Hematopoietic multipotent progenitor cell treated with erythropoietin and hydrocortisone succinate and interleukin-3 and kit ligand, for 8 days (in vitro differentiated cells): ENCODE measurements around the gene HSD3B1.
"Not testable (repeated sequence)": the region's sequence is repeated elsewhere in the genome, so short reads cannot be mapped to it uniquely, and the experiment has no call there.

ENCODE experiments used
- DNase-seq: peaks from one replicate; pipeline ENCODE4 v3.0.0-alpha.2; 2015

Gene HSD3B1

GRCh38 chr1:119492763-119493162 is 14.2 kb upstream of the HSD3B1 start:
- no peak for DNase-seq

- no peak for DNase-seq
Observed at GRCh38 chr1:119504831-119505230, 2.2 kb upstream of the HSD3B1 start.

GRCh38 chr1:119510046-119510445 is 3.0 kb downstream of the HSD3B1 start:
- no peak for DNase-seq

GRCh38 chr1:119515221-119515620 is 8.2 kb downstream of the HSD3B1 start:
- no peak for DNase-seq

- DNase-seq: no peak
Observed at GRCh38 chr1:119516247-119516646, 9.2 kb downstream of the HSD3B1 start.

DNA sequence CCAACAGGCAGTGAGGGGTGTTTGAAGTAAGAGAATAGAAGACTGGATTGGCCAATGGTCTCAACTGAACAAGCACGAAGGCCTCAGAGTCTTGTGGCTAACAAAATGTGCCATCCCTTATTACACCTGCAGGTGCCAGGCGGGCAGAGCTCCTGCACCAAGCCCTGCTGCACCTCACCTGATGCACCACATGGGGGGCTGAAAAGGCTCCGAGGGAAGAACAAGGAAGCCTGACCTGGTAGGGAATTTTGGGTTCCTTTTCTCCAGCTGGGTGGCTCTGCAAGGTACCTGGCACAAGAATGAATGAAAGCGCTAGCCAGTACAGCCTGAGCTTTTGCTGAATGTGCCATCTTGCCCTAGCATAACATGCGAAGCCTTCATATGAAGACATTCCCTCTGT is 9.7 kb downstream of the HSD3B1 start:
- DNase-seq: no peak

DNA sequence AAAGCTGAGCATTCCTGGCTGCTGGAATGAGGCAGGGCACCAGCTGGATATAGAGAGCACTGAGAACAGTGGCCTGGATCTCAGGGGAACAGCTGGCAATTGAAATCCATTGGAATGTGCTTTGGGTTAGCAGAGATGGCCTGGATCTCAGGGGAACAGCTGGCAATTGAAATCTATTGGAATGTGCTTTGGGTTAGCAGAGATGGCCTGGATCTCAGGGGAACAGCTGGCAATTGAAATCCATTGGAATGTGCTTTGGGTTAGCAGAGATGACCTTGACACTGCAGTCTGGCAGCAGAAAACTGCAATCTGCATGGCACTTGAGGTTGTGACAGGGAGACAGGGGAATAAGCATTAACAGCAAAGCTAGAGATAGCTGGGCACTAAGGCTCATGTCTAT is 10.7 kb downstream of the HSD3B1 start:
- not testable (repeated sequence) for DNase-seq

- no peak for DNase-seq
Observed at GRCh38 chr1:119531606-119532323, 24.8 kb downstream of the HSD3B1 start.

- no peak for DNase-seq
Observed at GRCh38 chr1:119532324-119532910, 25.4 kb downstream of the HSD3B1 start.

- DNase-seq: no peak
Observed at GRCh38 chr1:119535381-119535780, 28.4 kb downstream of the HSD3B1 start.

DNA sequence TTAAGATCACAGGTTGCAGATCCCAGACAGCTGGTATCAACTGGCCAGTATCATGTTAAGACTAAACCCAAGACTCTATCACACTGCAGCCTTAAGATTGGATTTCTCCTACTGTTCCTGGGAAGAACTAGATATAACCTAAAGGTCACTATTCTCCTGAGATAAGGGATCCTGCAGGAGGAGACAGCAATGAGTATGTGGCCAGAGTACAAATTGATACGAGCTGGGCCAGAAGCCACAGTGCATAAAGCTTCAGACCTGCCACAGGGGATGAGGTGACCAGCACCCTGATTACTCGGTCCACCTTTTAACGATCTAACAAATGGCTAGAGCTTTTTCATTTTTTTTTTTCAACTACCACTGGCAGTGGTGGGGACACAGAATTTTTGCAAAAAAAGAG is 31.0 kb downstream of the HSD3B1 start:
- DNase-seq: no peak

DNA sequence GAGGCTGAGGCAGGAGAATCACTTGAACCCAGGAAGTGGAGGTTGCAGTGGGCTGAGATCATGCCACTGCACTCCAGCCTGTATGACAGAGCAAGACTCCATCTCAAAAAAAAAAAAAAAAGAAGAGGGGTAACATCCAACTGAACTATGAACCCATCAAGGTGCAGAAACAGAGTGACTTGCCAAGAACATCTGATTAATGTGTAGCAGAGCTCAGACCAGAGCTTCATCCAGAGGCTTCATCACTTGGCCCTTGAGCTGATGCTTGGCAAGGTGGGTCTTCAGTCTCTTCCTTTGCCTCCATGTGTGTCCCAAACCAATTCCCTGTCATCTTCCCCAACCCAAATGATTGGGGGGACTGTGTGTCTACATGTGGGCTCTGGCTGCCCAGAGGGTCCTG is 32.6 kb downstream of the HSD3B1 start:
- DNase-seq: no peak

DNA sequence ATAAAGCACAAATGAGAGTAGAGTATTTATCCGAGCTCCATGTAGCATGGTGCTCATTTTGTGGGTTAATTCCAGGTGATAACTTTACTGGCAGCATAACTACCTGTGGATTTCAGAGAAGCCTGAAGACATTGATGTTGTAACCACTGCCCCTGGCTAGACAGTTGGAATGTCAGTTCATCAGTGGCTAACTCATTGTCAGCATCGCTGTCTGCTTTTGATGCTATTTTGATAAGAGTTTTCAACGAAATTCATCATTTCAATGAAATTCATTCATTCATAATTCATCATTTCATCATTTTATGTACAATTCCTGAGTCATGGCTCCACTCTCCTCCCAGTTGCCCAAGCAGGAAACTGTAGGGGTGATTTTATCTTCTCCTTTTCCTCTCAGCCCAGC is 34.4 kb downstream of the HSD3B1 start:
- DNase-seq: no peak

DNA sequence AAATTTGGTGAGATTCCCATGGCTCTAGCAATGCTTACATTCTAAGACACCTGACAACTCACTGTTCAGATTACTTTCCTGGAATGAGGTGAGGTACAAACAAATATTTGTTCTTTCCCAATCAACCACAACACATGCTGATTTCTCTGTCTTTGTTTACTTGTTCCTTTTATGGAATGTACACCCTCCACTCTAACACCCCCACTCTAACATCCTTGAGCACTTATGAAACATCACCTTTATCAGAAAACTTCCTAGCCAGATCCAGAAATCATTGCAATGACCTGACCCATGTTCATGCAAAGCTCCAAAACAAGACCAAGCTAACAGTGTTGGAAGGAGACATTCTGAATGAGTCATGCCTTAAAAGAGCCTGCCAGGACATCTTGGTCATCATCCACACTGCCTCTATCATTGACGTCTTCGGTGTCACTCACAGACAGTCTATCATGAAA is 35.5 kb downstream of the HSD3B1 start:
- DNase-seq: no peak

- peak; percentile 13 for DNase-seq
Observed at GRCh38 chr1:119544165-119544762, 37.3 kb downstream of the HSD3B1 start.

GRCh38 chr1:119546641-119547040 is 39.6 kb downstream of the HSD3B1 start:
- DNase-seq: no peak

DNA sequence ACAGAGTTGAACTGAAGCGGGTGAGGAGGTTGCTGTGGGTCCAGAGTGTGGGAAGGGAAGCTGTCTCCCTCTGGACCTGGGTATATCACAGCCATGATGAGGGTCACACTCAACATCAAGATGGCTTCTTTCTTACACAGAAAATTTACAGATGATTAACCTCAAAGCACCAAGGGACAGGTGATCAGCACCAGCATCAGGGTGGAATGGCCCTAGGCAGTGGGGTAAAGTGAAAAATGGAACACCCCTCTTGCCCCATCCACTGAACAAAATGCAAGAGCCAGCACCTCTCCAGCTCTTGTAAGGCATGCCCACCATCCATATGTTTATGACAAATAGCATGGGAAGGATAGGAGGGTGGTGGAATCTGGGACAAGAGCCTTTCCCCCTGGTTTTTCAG is 40.3 kb downstream of the HSD3B1 start:
- DNase-seq: no peak

- DNase-seq: no peak
Observed at GRCh38 chr1:119547805-119548204, 40.8 kb downstream of the HSD3B1 start.

GRCh38 chr1:119549719-119550132 is 42.7 kb downstream of the HSD3B1 start:
- peak; percentile 71 for DNase-seq

- DNase-seq: no peak
Observed at GRCh38 chr1:119550381-119550780, 43.4 kb downstream of the HSD3B1 start.

GRCh38 chr1:119551218-119551617 is 44.2 kb downstream of the HSD3B1 start:
- DNase-seq: no peak

DNA sequence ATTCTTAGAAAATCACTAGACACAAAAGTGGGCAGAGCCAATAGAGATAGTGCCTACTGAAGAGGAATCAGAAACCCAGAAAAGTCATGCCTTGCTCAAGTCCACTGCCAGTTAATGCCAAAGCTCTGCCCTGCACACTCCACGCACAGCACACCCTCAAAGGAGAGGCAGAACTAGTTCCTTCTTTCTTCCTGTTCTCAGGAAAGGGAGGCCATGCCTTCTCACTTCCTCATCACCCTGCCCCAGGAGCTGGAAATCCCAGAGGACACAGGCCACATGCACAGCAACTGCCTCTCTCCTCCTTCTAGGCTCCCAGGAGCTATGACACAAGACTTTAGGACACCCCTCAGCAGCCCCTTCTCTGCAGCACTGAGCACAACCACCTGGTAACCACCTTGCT is 45.6 kb downstream of the HSD3B1 start:
- not testable (repeated sequence) for DNase-seq

DNA sequence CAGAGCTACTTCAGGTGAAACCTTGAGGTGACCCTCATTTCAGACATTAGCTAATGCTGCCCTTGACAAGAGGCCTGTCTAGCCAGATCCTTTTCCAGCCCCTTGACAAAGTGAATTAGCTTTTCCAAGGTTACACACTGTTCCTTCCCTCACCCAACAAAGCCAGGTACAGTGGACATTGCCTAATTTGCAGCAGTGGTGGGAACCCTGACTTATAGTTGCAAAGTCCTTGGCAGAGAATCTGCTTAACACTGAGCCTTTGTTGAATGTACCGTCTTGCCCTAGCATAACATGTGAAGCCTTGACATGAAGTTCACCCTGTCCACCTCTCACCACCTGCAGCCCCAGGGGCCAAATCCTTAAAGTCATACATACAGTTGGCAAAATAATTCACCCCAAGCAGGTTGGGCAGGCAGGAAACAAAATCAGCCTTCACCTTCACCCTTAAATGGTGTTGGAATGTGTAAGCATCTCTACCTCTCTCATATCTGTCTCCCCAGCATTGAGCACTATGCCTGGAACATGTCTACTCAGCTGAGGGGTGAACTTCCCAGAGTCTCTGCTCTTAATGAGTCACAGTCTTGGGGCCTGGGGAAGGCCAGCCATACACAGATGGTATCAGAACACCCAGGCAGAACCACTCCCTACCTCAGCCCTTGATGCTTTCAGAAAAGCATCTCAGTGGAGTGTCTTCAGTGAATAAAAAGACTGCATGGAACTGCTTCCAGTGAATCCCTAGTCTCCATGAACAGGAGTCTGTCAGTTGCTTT is 46.5 kb downstream of the HSD3B1 start:
- DNase-seq: peak; percentile 43

- peak; percentile 73 for DNase-seq
Observed at GRCh38 chr1:119554183-119554582, 47.2 kb downstream of the HSD3B1 start.
